H9 (cell line): Measurements from ENCODE around the gene PRH2. TPM values are rescaled to one million over a fixed set of nuclear protein-coding genes. Genes with fewer than 3 reads are reported as not detected.

Experiments
- DNase-seq: peaks from one replicate; pipeline ENCODE4 v3.0.0-alpha.2; 2017
- H2AFZ ChIP-seq: one replicate; pipeline ENCODE4 v1.6.1; 2013; ENCODE audit warnings: mild to moderate bottlenecking, low read length, control low read depth, moderate library complexity
- H2AK5ac ChIP-seq: 2 replicates; pipeline ENCODE4 v1.6.1; 2013; ENCODE audit warnings: low read length, control low read depth, mixed read lengths; ENCODE audit not compliant: insufficient read length
- H2BK120ac ChIP-seq: one replicate; pipeline ENCODE4 v1.6.1; 2013; ENCODE audit warnings: low read depth, mild to moderate bottlenecking, low read length, control low read depth, inconsistent platforms; ENCODE audit not compliant: poor library complexity, severe bottlenecking
- H2BK12ac ChIP-seq: 2 replicates; pipeline ENCODE4 v1.6.1; 2013; ENCODE audit warnings: low read length, control low read depth, mixed read lengths, low read depth; ENCODE audit not compliant: insufficient read length
- H2BK15ac ChIP-seq: 2 replicates; pipeline ENCODE4 v1.6.1; 2013; ENCODE audit warnings: low read depth, low read length, control low read depth
- H2BK20ac ChIP-seq: one replicate; pipeline ENCODE4 v1.6.1; 2013; ENCODE audit warnings: low read depth, mild to moderate bottlenecking, low read length, control low read depth, inconsistent platforms; ENCODE audit not compliant: poor library complexity, severe bottlenecking
- H2BK5ac ChIP-seq: 2 replicates; pipeline ENCODE4 v1.6.1; 2013; ENCODE audit warnings: low read length, control low read depth, mixed read lengths; ENCODE audit not compliant: insufficient read length
- H3K14ac ChIP-seq: 2 replicates; pipeline ENCODE4 v1.6.1; 2013; ENCODE audit warnings: low read length, control low read depth; ENCODE audit not compliant: insufficient read depth
- H3K18ac ChIP-seq: 2 replicates; pipeline ENCODE4 v1.6.1; 2013; ENCODE audit warnings: low read depth, mild to moderate bottlenecking, mixed read lengths, low read length, control low read depth; ENCODE audit not compliant: insufficient read length
- H3K23ac ChIP-seq: 2 replicates; pipeline ENCODE4 v1.6.1; 2013; ENCODE audit warnings: low read length, control low read depth, mixed read lengths, low read depth; ENCODE audit not compliant: insufficient read length
- H3K23me2 ChIP-seq: 2 replicates; pipeline ENCODE4 v1.6.1; 2013; ENCODE audit warnings: low read depth, mild to moderate bottlenecking, mixed read lengths, low read length, control low read depth; ENCODE audit not compliant: insufficient read length, poor library complexity, severe bottlenecking
- H3K27ac ChIP-seq: 2 replicates; pipeline ENCODE4 v1.5.1; 2013; ENCODE audit warnings: low read length, control low read depth, mixed read lengths, low read depth; ENCODE audit not compliant: insufficient read length
- H3K27me3 ChIP-seq: 2 replicates; pipeline ENCODE4 v1.6.1; 2013; ENCODE audit warnings: low read length, control low read depth, inconsistent platforms; ENCODE audit not compliant: insufficient read depth
- H3K4ac ChIP-seq: 2 replicates; pipeline ENCODE4 v1.6.1; 2013; ENCODE audit warnings: low read depth, mild to moderate bottlenecking, control low read depth, inconsistent platforms, low read length, moderate library complexity
- H3K4me1 ChIP-seq: 2 replicates; pipeline ENCODE4 v1.6.1; 2013; ENCODE audit warnings: low read length, control low read depth, inconsistent platforms; ENCODE audit not compliant: insufficient read depth
- H3K4me2 ChIP-seq: 2 replicates; pipeline ENCODE4 v1.6.1; 2013; ENCODE audit warnings: low read length, control low read depth, mixed read lengths; ENCODE audit not compliant: insufficient read length, insufficient read depth
- H3K56ac ChIP-seq: 2 replicates; pipeline ENCODE4 v1.6.1; 2013; ENCODE audit warnings: low read depth, mild to moderate bottlenecking, mixed read lengths, low read length, control low read depth; ENCODE audit not compliant: insufficient read length
- H3K79me1 ChIP-seq: 2 replicates; pipeline ENCODE4 v1.6.1; 2013; ENCODE audit warnings: low read depth, mild to moderate bottlenecking, moderate library complexity, low read length, control low read depth, inconsistent platforms; ENCODE audit not compliant: insufficient read depth, poor library complexity, severe bottlenecking
- H3K79me2 ChIP-seq: 2 replicates; pipeline ENCODE4 v1.6.1; 2013; ENCODE audit warnings: low read length, control low read depth, inconsistent platforms; ENCODE audit not compliant: insufficient read depth
- H3K9ac ChIP-seq: 2 replicates; pipeline ENCODE4 v1.6.1; 2013; ENCODE audit warnings: low read length, control low read depth, mixed read lengths; ENCODE audit not compliant: insufficient read length; ENCODE audit errors: extremely low read depth
- H3K9me3 ChIP-seq: one replicate; pipeline ENCODE4 v1.6.1; 2013; ENCODE audit warnings: low read depth, low read length, inconsistent platforms; ENCODE audit not compliant: control insufficient read depth
- H3T11ph ChIP-seq: one replicate; pipeline ENCODE4 v1.6.1; 2013; ENCODE audit warnings: mild to moderate bottlenecking, low read length, control low read depth, inconsistent platforms
- H4K20me1 ChIP-seq: one replicate; pipeline ENCODE4 v1.6.1; 2013; ENCODE audit not compliant: control insufficient read depth, insufficient read length, insufficient read depth
- H4K5ac ChIP-seq: 2 replicates; pipeline ENCODE4 v1.6.1; 2013; ENCODE audit warnings: low read depth, mild to moderate bottlenecking, mixed read lengths, low read length, control low read depth; ENCODE audit not compliant: insufficient read length
- H4K8ac ChIP-seq: replicated peaks from 2 replicates; pipeline ENCODE4 v1.6.1; 2013; ENCODE audit warnings: low read length, control low read depth, mixed read lengths, low read depth; ENCODE audit not compliant: insufficient read length
- H4K91ac ChIP-seq: 2 replicates; pipeline ENCODE4 v1.6.1; 2013; ENCODE audit warnings: low read depth, mild to moderate bottlenecking, moderate library complexity, mixed read lengths, low read length, control low read depth; ENCODE audit not compliant: insufficient read length
- H3K27ac Mint-ChIP-seq, 3 experiments: 2 replicates in 2 of 3; 3 replicates in 1 of 3; pipeline ENCODE4 v1.8.0; 2020 to 2021; ENCODE audit warnings: mixed read lengths in 3 of 3, mild to moderate bottlenecking in 1 of 3, moderate library complexity in 1 of 3
- H3K27me3 Mint-ChIP-seq: 2 replicates; pipeline ENCODE4 v1.8.0; 2021; ENCODE audit warnings: low read depth, mild to moderate bottlenecking, moderate library complexity, mixed read lengths
- H3K36me3 Mint-ChIP-seq, 3 experiments: 2 replicates in 2 of 3; 3 replicates in 1 of 3; pipeline ENCODE4 v1.8.0; 2020 to 2021; ENCODE audit warnings: low read depth in 3 of 3, mixed read lengths in 3 of 3; ENCODE audit not compliant: insufficient read depth in 1 of 3
- H3K4me1 Mint-ChIP-seq, 2 experiments: 2 replicates each; pipeline ENCODE4 v1.8.0; 2020; ENCODE audit warnings: mixed read lengths in 2 of 2
- H3K4me3 Mint-ChIP-seq, 2 experiments: 2 replicates in 1 of 2; 3 replicates in 1 of 2; pipeline ENCODE4 v1.8.0; 2020 to 2021; ENCODE audit warnings: mild to moderate bottlenecking in 2 of 2, mixed read lengths in 2 of 2, moderate library complexity in 1 of 2
- H3K9me3 Mint-ChIP-seq, 2 experiments: 2 replicates in 1 of 2; 3 replicates in 1 of 2; pipeline ENCODE4 v1.8.0; 2020; ENCODE audit warnings: mild to moderate bottlenecking in 2 of 2, mixed read lengths in 2 of 2, moderate library complexity in 1 of 2
- total RNA-seq: library from RNA; stranded (reverse); gene quantifications from 2 replicates; pipeline ENCODE4 v1.2.1, GENCODE V29; 2021
- TF ChIP-seq, protein P1 (sequence below): fragments of 200-600 bp; sonication (generic); conservative IDR thresholded peaks from 3 replicates; pipeline ENCODE4 v1.8.0; 2021; ENCODE audit warnings: antibody characterized with exemption, mild to moderate bottlenecking

The PRH2 gene
- total RNA-seq, 1 experiment from 2014 or later = not detected

DNA sequence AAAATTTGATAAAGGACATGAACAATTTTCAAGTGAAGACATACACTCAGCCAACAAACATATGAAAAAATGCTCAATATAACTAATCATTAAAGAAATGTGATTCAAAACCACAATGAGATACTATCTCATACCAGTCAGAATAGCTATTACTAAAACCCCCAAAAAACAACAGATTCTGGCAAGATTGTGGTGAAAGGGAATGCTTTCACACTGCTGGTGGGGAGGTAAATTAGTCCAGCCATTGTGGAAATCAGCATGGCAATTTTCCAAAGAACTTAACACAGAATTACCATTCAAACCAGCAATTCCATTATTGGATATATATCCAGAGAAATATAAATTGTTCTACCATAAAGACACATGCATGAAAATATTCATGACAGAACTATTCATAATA is 28.7 kb downstream of the PRH2 start:
- Histone ChIP-seq H4K5ac (no peak overlapping the region), H2AFZ (no peak overlapping the region), H4K20me1 (no peaks in the 10 kb centered on the region), H3K27ac (no peak overlapping the region), H2BK20ac (no peak overlapping the region), H2BK5ac (no peak overlapping the region), H3K56ac (no peak overlapping the region), H3K18ac (no peak overlapping the region), H2BK15ac (no peak overlapping the region), H4K8ac (no peak overlapping the region), H3K27me3 (no peaks in the 10 kb centered on the region), H3K4ac (no peak overlapping the region), H2BK120ac (no peak overlapping the region), H3K4me2 (no peak overlapping the region), H3K23me2 (no peaks in the 10 kb centered on the region), H3T11ph (no peak overlapping the region), H3K4me1 (no peaks in the 10 kb centered on the region), H3K23ac (no peak overlapping the region), H2BK12ac (no peak overlapping the region), H3K14ac (no peak overlapping the region), H4K91ac (no peak overlapping the region), H3K9me3 (no peaks in the 10 kb centered on the region), H3K79me2 (no peaks in the 10 kb centered on the region), H3K79me1 (no peaks in the 10 kb centered on the region), H2AK5ac (no peak overlapping the region), H3K9ac (no peak overlapping the region)
- no peaks in the 10 kb centered on the region for H3K4me1 Mint-ChIP-seq
- peaks cover 16 to 19% of the 10 kb centered on the region in 2 experiments for H3K9me3 Mint-ChIP-seq
- peaks cover 18 to 22% (median 22%) of the 10 kb centered on the region in 3 experiments for H3K36me3 Mint-ChIP-seq
- H3K27me3 Mint-ChIP-seq = no peaks in the 10 kb centered on the region
- H3K27ac Mint-ChIP-seq = no peak overlapping the region
- TF ChIP-seq, protein P1, sequence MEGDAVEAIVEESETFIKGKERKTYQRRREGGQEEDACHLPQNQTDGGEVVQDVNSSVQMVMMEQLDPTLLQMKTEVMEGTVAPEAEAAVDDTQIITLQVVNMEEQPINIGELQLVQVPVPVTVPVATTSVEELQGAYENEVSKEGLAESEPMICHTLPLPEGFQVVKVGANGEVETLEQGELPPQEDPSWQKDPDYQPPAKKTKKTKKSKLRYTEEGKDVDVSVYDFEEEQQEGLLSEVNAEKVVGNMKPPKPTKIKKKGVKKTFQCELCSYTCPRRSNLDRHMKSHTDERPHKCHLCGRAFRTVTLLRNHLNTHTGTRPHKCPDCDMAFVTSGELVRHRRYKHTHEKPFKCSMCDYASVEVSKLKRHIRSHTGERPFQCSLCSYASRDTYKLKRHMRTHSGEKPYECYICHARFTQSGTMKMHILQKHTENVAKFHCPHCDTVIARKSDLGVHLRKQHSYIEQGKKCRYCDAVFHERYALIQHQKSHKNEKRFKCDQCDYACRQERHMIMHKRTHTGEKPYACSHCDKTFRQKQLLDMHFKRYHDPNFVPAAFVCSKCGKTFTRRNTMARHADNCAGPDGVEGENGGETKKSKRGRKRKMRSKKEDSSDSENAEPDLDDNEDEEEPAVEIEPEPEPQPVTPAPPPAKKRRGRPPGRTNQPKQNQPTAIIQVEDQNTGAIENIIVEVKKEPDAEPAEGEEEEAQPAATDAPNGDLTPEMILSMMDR = no peak
- no peak overlapping the region for H3K4me3 Mint-ChIP-seq
- DNase-seq = no peak
